Subcutaneous abdominal adipose tissue (tissue), 5 donors: ENCODE data around the gene RAF1.
"Not testable (repeated sequence)": the region's sequence is repeated elsewhere in the genome, so short reads cannot be mapped to it uniquely, and the experiment has no call there.

ENCODE experiments used
- H3K27ac ChIP-seq: one replicate; pipeline ENCODE4 v1.7.0; 2013; ENCODE audit warnings: low read depth, mild to moderate bottlenecking, inconsistent platforms, low read length, moderate library complexity
- H3K27me3 ChIP-seq, 5 donors: one replicate each; pipeline ENCODE4 v1.7.0; 2013; ENCODE audit warnings: low read length in 5 of 5, inconsistent platforms in 1 of 5; ENCODE audit not compliant: control insufficient read depth in 5 of 5, insufficient read depth in 4 of 5
- H3K36me3 ChIP-seq, 5 donors: one replicate each; pipeline ENCODE4 v1.7.0; 2013; ENCODE audit warnings: low read length in 5 of 5; ENCODE audit not compliant: control insufficient read depth in 5 of 5, insufficient read depth in 5 of 5
- H3K4me1 ChIP-seq, 5 donors: one replicate each; pipeline ENCODE4 v1.7.0; 2013; ENCODE audit warnings: low read length in 5 of 5, mild to moderate bottlenecking in 3 of 5, moderate library complexity in 1 of 5; ENCODE audit not compliant: control insufficient read depth in 5 of 5, insufficient read depth in 5 of 5
- H3K4me3 ChIP-seq, 5 donors: one replicate each; pipeline ENCODE4 v1.7.0; 2013; ENCODE audit warnings: low read length in 5 of 5, low read depth in 1 of 5
- H3K9ac ChIP-seq, 5 donors: one replicate each; pipeline ENCODE4 v1.7.0; 2013; ENCODE audit warnings: low read length in 5 of 5, mild to moderate bottlenecking in 4 of 5, moderate library complexity in 3 of 5
- H3K9me3 ChIP-seq, 5 donors: one replicate each; pipeline ENCODE4 v1.7.0; 2013; ENCODE audit warnings: low read length in 5 of 5; ENCODE audit not compliant: control insufficient read depth in 5 of 5
- donor health status: healthy.
- donor health status: healthy.
- donor health status: healthy.
- donor health status: healthy.
- donor health status: healthy.

The RAF1 gene

DNA sequence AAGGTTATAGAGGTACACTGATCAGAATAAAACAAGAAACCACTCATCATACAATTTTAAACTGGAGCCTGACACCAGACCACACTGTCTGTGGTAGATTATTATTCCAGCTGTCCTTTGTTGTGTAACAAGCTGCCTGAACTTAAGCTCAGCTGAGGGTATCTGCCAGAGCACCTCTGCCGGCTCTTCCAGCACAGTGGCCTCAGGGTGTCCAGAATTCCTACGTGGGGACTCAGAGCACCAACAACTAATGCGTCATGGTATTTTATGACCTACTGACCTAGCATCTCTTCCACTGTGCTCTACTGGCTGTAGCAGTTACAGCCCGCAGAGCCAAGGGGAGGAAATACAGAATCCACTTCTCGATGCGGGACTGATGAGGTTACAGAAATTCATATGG is 15.6 kb upstream of the RAF1 start:
- Histone ChIP-seq H3K27me3 (peaks cover 0 to 3% (median 0%) of the 10 kb centered on the region in 5 donors), H3K27ac (no peak overlapping the region), H3K36me3 (no peaks in the 10 kb centered on the region), H3K4me1 (peaks cover 0 to 11% (median 9%) of the 10 kb centered on the region in 5 donors), H3K4me3 (no peak overlapping the region), H3K9ac (no peak overlapping the region), H3K9me3 (no peaks in the 10 kb centered on the region)

DNA sequence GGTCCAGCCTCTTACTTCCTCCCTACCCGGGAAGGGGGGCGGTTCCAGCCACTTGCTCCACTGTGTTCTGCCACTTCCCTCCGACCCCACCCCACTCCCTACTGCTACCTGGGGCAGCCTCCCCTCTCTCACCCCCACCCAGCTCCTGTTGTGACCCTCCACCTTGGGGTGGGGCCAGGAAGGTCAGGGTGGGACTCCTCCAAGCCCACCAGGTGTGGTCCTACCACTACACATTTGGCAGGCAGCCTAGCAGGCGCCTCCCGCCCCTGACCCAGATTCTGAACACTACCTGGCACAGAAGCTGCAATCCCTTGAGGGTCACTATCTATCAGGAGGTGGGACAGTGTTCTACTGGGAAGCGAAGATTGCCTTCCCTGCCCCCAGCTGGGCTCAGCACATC is 13.7 kb upstream of the RAF1 start:
- Histone ChIP-seq H3K4me1 (peaks cover 0 to 11% (median 9%) of the 10 kb centered on the region in 5 donors), H3K27ac (no peak overlapping the region), H3K4me3 (no peak overlapping the region)

DNA sequence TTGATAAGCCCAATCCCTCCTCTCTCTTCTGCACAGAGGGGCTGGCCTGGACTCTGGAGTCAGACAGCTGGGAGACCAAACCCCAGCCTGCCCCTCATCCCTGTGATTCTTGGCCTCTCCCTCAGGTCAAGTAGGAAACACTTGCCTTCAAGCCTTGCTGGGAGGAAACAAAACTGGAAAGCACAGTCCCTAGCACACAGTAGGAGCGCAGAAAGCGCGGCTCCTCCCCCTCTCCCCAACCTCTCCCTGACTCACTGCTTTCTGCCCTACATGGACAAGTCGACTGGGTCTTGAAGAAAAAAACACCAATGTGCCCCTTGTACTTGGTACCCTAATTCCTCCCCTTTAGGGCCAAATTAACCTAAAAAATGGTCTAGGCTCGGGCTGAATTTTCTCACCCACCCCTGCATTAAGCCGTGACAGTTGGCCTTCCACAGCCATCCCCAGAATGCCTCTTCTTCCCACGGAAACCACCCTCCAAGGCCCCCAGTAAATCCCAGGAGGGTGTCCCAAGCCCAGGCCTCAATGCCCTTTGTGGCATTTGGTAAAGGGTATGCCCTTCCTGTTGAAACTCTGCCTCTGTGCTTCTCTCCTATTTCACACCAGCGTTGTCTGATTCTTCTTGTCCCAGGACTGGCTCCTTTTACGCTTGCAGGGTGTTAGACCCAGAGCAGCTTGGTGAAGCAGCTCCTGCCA is 11.3 kb upstream of the RAF1 start:
- Histone ChIP-seq H3K27ac (no peak overlapping the region), H3K36me3 (no peaks in the 10 kb centered on the region), H3K4me3 (no peak overlapping the region), H3K27me3 (peaks cover 0 to 3% (median 0%) of the 10 kb centered on the region in 5 donors), H3K9me3 (no peaks in the 10 kb centered on the region), H3K4me1 (peaks cover 0 to 4% (median 0%) of the 10 kb centered on the region in 5 donors), H3K9ac (no peak overlapping the region)

More for the DNA sequence above, 13.7 kb upstream of the RAF1 start:
- Histone ChIP-seq H3K9ac (no peak overlapping the region), H3K27me3 (peaks cover 0 to 3% (median 0%) of the 10 kb centered on the region in 5 donors), H3K9me3 (no peaks in the 10 kb centered on the region), H3K36me3 (no peaks in the 10 kb centered on the region)

DNA sequence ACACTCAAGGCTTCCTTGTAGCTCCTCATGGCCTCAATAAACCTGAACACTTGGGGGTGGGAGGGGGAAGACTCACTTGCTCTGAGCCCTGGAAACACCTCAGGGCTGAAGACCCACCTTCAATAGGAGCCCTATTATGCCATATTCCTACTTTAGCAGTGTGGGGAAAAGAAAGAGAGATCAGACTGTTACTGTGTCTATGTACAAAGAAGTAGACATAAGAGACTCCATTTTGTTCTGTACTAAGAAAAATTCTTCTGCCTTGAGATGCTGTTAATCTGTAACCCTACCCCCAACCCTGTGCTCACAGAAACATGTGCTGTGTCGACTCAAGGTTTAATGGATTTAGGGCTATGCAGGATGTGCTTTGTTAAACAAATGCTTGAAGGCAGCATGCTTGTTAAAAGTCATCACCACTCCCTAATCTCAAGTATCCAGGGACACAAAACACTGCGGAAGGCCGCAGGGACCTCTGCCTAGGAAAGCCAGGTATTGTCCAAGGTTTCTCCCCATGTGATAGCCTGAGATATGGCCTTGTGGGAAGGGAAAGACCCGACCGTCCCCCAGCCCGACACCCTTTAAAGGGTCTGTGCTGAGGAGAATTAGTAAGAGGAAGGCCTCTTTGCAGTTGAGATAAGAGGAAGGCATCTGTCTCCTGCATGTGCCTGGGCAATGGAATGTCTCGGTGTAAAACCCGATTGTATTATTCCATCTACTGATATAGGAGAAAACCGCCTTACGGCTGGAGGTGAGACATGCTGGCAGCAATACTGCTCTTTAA is 10.2 kb upstream of the RAF1 start:
- H3K9me3 ChIP-seq, H3K4me3 ChIP-seq, H3K27me3 ChIP-seq, H3K4me1 ChIP-seq, H3K36me3 ChIP-seq, H3K9ac ChIP-seq, H3K27ac ChIP-seq: not testable (repeated sequence)

DNA sequence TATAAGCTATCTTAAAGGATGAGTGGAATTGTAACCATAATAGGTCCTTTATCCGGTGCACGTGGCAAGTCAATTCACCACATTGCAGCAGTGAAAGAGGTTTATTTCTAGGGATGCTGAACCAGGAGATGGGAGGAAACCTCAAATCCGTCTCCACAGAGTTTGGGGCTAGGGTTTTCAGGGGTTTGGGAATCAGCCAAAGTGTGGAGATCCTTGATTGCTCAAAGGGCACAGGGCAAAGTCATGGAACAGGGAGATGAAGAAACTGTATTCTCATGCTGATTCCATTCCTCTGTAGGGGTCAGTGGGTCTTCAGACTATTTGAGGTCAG is 7.2 kb upstream of the RAF1 start:
- Histone ChIP-seq H3K9ac (no peak overlapping the region), H3K27me3 (no peaks in the 10 kb centered on the region), H3K4me3 (no peak overlapping the region), H3K4me1 (peaks cover 0 to 3% (median 0%) of the 10 kb centered on the region in 5 donors), H3K27ac (no peak overlapping the region), H3K9me3 (no peaks in the 10 kb centered on the region), H3K36me3 (no peaks in the 10 kb centered on the region)

DNA sequence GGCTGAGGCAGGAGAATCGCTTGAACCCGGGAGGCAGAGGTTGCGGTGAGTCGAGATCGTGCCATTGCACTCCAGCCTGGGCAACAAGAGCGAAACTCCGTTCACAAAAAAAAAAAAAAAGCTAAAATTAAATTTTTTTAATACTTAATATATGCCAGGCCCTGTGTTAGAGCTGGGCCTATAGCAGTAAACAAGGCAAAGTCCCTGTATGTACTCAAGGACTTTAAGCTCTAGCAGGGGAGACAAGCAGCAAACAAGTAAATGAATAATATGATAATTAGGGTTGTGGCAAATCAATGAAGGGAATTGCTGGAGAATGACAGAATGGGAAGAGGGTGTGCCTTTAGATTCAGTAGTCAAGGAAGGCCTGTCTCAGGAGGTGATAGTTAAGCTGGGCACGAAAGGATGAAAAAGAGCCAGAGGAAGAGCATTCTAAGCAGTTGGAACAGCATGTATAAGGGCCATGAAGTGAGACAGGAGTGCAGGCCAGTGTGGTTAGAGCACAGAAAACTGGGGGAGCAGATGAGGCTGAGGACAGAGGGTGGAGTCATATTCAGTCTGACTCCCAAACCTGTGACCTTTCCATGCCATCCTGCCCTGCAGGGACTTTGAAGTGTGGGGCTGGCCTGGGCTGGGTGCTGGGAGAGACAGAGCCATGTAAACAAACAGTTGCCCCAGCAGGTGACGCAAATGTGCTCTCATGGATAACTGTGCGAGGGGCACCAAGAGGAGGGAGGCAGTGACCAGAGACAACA is 6.6 kb upstream of the RAF1 start:
- no peak overlapping the region for H3K27ac ChIP-seq
- no peaks in the 10 kb centered on the region for H3K36me3 ChIP-seq
- H3K27me3 ChIP-seq, result no peaks in the 10 kb centered on the region
- no peak overlapping the region for H3K9ac ChIP-seq
- no peak overlapping the region for H3K4me3 ChIP-seq
- no peaks in the 10 kb centered on the region for H3K9me3 ChIP-seq
- H3K4me1 ChIP-seq, result peaks cover 0 to 2% (median 0%) of the 10 kb centered on the region in 5 donors

DNA sequence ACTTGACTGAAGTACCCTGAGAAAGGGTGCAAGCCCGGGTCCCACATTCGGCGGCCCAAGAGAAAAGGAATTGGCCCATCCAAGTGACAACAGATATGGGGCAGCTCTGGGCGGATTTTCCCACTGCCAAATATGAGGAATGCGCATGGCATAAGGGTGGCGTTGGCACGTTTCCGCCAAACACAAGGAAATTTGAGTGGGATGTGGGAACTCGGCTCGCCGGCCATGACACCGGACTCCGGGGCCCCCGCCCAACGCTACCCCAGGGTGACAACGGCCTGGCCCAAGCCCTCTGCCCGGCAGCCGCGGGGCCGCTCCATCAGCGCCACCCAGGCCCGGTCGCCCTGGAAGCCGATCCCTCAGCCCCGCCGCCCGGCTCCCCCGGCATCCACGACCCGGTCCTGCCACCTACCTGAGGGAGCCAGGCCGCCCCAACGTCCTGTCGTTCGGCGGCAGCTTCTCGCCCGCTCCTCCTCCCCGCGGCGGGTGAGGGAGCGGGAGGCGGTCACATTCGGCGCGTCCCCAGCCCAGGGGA is 449 bp downstream of the RAF1 start:
- Histone ChIP-seq H3K36me3 (no peaks in the 10 kb centered on the region), H3K27ac (peak overlapping the region; percentile 95), H3K9ac (peak overlapping the region; percentile 93 to 99 (median 96)), H3K4me3 (peak overlapping the region; percentile 87 to 97 (median 95)), H3K9me3 (no peaks in the 10 kb centered on the region), H3K4me1 (peaks cover 0 to 48% (median 41%) of the 10 kb centered on the region in 5 donors), H3K27me3 (no peaks in the 10 kb centered on the region)

DNA sequence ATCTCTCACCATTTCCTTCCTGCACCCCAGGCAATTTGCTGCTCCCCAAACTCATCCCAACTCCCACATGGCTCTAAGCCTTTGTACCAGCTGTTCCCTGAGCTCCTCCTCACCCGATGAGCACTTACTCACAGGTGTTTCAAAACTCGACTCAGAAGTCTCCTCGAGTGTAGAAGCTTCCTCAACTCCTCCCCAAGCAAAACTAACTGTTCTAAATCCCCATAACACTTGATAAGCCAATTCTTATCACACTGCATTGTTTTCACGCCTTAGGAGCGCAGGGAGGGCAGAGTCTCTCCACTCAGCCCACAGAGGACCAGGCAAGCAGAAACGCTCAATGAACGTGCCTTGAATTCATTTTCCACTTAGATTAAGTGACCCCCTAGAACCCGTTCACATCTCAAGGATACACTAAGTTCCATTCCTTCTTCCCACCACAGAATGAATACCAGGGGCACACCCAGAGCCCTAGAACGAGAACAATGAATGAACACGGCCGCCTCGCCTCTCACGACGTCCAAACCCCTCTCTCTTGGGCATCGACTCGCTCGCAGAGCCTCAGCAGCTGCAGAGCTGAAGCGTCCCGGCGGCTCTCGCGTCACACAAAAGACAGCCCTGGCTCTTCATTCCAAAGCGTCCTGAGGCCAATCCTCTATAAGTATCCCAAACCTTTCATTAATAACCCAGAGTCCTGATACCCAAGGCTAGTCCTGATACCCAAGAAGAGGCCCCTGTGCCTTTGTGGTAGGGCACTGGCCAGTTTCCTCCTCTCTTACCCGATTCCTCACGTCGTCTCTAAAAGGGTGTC is 1.1 kb downstream of the RAF1 start:
- H3K27me3 ChIP-seq, result no peaks in the 10 kb centered on the region
- peak overlapping the region; percentile 95 for H3K27ac ChIP-seq
- peaks cover 0 to 51% (median 42%) of the 10 kb centered on the region in 5 donors for H3K4me1 ChIP-seq
- peak overlapping the region; percentile 93 to 99 (median 96) for H3K9ac ChIP-seq
- H3K4me3 ChIP-seq, result peak overlapping the region; percentile 87 to 97 (median 95)
- no peaks in the 10 kb centered on the region for H3K36me3 ChIP-seq
- H3K9me3 ChIP-seq, result no peaks in the 10 kb centered on the region

DNA sequence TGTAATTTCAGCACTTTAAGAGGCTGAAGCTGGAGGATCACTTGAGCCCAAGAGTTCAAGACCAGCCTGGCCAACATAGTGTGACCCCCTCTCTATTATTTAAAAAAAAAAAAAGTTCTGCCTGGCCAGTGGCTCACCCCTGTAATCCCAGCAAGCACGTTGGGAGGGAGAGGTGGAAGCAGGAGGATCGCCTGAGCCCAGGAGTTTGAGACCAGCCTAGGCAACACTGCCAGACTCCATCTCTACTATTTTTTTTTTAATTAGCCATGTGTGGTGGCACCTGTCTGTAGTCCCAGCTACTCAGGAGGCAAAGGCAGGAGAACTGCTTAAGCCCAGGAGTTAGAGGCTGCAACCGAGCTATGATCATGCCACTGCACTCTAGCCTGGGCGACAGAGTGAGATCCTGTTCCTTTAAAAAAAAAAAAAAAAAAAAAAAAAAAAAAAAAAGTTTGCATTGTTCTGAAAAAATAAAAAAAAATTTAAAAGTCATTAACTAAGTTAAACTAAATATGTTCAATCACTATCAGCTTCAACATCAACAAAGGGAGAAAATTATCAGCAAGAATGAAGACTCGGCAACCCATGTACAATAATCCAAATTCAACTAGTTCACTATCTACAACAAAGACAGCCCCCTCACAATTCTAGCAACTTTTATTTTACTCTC is 1.9 kb downstream of the RAF1 start:
- H3K27me3 ChIP-seq, result no peaks in the 10 kb centered on the region
- peak overlapping the region; percentile 87 to 97 (median 95) for H3K4me3 ChIP-seq
- H3K9ac ChIP-seq, result peak overlapping the region in 4 of 5 donors; percentile 16 to 99 (median 94)
- peak overlapping the region; percentile 95 for H3K27ac ChIP-seq
- no peaks in the 10 kb centered on the region for H3K9me3 ChIP-seq
- peaks cover 0 to 51% (median 42%) of the 10 kb centered on the region in 5 donors for H3K4me1 ChIP-seq
- H3K36me3 ChIP-seq, result no peaks in the 10 kb centered on the region
